GM12872 (cell line): Measurements from ENCODE around the gene PROSER1.

Source experiments
- CTCF ChIP-seq: IDR thresholded peaks from 3 replicates; pipeline ENCODE4 v1.5.1; 2011; ENCODE audit warnings: low read depth, mild to moderate bottlenecking, low read length, moderate library complexity; ENCODE audit not compliant: insufficient read depth

Gene PROSER1

DNA sequence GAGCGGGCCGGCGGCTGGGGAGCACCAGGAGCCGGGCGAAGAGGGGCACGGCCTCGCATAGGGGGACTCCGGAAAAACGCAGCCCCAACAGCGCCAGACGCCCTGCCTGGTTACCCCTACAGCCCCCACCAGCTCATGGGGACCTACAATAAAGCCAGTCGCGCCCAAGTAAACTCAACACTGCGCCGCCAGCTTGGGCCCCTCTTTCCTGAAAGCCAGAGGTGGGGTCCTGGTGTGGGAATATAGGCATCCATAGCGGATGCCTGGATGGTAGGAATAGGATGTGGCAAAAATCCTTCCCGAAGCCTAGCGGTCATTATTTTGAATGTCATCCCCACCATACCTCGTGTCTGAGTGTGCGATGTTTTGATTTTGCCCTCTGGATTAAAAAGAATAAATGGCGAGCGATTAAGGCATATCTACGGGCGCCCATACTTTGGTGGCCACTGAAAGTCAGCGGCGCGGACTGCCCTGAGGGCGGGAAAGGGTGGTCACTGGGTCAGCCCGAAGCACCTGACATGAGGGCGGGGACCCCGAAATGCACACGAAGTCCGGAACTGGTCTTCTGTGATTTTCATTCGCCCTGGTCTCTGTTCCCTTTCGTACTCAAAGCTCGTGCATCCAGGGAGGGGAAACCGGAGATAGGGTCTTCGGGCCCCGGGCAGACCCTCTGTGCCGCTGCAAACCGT is at the start of gene PROSER1, which contains the start of gene NHLRC3:
Gene PROSER1, minus strand, starts transcription at position 210 of the 689 bp plus-strand sequence. CDS start 847 bp downstream, outside the sequence.
Gene NHLRC3, plus strand, starts transcription at position 577 of the 689 bp plus-strand sequence. CDS start 184 bp downstream, outside the sequence.
- TF ChIP-seq CTCF: no peak

GRCh38 chr13:39073983-39074382 is 36.1 kb upstream of the PROSER1 start:
- no peak for TF ChIP-seq CTCF

DNA sequence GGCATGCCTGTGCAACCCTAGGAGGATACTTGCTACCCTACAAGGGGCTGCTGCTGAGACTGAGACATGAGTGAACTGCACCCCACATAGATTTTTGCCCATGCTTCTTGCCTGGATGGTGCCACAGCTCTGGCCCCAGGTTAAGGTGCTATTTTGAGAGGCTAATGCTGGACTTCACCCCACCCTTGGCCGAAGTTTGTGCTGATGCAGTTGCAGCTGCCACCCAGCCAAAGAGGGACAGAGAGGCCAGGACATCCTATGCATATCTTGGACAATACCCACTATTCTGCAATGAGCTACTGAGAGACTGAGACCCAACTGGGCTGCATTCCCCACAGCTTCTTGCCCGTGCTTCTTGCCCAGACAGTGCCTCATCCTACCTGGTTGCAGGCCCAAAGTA is 35.0 kb upstream of the PROSER1 start:
- TF ChIP-seq CTCF: no peak

DNA sequence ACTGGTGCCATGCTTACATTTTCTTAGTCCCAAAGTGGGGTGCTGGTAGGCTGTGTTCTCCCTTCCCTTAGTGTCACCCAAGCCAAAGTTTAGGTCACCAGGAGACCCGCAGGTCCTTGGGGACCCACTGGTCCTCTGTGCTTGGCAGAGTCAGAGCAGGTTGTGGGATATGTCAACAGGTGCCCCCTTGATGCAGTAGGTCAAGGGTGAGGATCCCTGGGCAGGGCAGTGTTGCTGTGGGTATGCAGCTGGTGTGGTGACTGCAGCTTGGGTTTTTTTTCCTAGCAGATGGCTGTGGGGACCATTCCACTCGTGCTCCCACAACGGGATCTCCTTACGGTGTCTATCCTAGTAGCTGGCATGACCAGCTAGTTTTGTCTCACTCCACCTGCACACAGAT is 24.1 kb upstream of the PROSER1 start:
- TF ChIP-seq CTCF: no peak

- no peak for TF ChIP-seq CTCF
These were observed 20.2 kb upstream of the PROSER1 start for GRCh38 chr13:39058040-39058439.

DNA sequence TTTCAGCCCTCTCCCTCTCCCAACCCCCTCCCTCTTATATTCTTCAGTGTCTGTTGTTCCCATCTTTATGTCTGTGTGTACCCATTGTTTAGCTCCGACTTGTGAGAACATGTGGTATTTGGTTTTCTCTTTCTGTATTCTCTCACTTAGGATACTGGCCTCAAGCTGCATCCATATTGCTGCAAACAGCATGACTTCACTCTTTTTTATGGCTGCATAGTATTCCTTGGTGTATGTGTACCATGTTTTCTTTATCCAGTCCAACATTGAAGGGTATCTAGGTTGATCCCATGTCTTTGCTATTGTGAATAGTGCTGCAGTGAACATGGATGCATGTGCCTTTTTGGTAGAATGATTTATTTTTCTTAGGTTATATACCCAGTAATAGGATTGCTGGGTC is 18.1 kb upstream of the PROSER1 start:
- TF ChIP-seq CTCF: no peak

DNA sequence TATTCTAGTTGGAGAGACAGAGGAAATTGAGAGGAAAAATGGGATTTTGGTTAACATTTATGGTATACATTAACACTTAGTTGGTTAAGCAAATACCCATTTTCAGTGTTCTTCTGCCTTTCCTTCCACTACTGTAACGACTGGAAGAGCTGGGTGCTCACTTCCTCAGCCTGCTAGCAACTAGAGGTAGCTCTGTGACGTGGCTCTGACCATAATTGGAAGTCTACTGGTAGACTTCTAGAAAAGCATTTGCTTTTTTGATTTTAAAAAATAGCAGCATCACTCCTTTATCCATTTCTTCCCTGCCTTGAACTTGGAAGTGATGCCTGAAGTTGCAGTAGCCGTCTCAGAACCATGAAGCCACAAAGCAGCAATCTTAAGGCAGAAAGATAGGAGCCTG is 16.2 kb upstream of the PROSER1 start:
- no peak for TF ChIP-seq CTCF
